ENCODE results near the gene RNASEL. TPM values are rescaled to one million over a fixed set of nuclear protein-coding genes. Genes with fewer than 3 reads are reported as not detected.
A peak's percentile ranks its signal among the peaks of the same experiment; 100 is the strongest.

The RNASEL gene
- total and polyA plus RNA-seq, 3 experiments from 2014 or later, result 5.3 to 8.7 (median 5.6) TPM

GRCh38 chr1:182631954-182632353 lies 42.9 kb upstream of the RNASEL start:
- ChIA-PET POLR2A (interaction anchor here (0.6 kb wide), 1 partner anchor 11 kb away, joined by 3 read pairs; no protein-coding TSS in a partner anchor), CTCF (no interaction called here)
- Mint-ChIP-seq H3K9me3 (no peaks in the 10 kb centered on the region), H3K27ac (peak overlapping the region in 1 of 8 donors; percentile 18), H3K4me1 (peaks cover 21 to 30% (median 27%) of the 10 kb centered on the region in 3 donors), H3K36me3 (no peaks in the 10 kb centered on the region), H3K27me3 (peaks cover 2 to 14% of the 10 kb centered on the region in 2 donors), H3K4me3 (no peak overlapping the region)
- no peak overlapping the region for H3K27ac ChIP-seq (ENCODE audit: low read depth, low read length)
- H3K4me1 ChIP-seq (ENCODE audit: insufficient read depth, low read length), result peaks cover 18% of the 10 kb centered on the region
- H3K4me3 ChIP-seq (ENCODE audit: low read length), result no peak overlapping the region
- DNase-seq, result no peak
- no peaks in the 10 kb centered on the region for H3K9me3 ChIP-seq (ENCODE audit: low read length)
- no peaks in the 10 kb centered on the region for H3K36me3 ChIP-seq (ENCODE audit: insufficient read depth, low read length)
- no peaks in the 10 kb centered on the region for H3K27me3 ChIP-seq (ENCODE audit: insufficient read depth, low read length, poor library complexity, severe bottlenecking)

GRCh38 chr1:182631053-182631677 lies 42.1 kb upstream of the RNASEL start:
- ChIA-PET CTCF (no interaction called here), POLR2A (no interaction called here)
- Mint-ChIP-seq H3K27ac (peak overlapping the region in 2 of 8 donors; percentile 4 to 12), H3K9me3 (no peaks in the 10 kb centered on the region), H3K27me3 (peaks cover 2 to 14% of the 10 kb centered on the region in 2 donors), H3K36me3 (no peaks in the 10 kb centered on the region), H3K4me1 (peaks cover 21 to 30% (median 27%) of the 10 kb centered on the region in 3 donors), H3K4me3 (no peak overlapping the region)
- Histone ChIP-seq H3K27ac (ENCODE audit: low read depth, low read length) (no peak overlapping the region), H3K4me1 (ENCODE audit: insufficient read depth, low read length) (peaks cover 18% of the 10 kb centered on the region), H3K36me3 (ENCODE audit: insufficient read depth, low read length) (no peaks in the 10 kb centered on the region), H3K27me3 (ENCODE audit: insufficient read depth, low read length, poor library complexity, severe bottlenecking) (no peaks in the 10 kb centered on the region), H3K4me3 (ENCODE audit: low read length) (no peak overlapping the region), H3K9me3 (ENCODE audit: low read length) (no peaks in the 10 kb centered on the region)
- no peak for DNase-seq

- H3K27ac ChIP-seq (ENCODE audit: low read depth, low read length), result no peak overlapping the region
- no peak for DNase-seq
- peaks cover 21 to 30% (median 27%) of the 10 kb centered on the region in 3 donors for H3K4me1 Mint-ChIP-seq
- ChIA-PET CTCF (no interaction called here), POLR2A (interaction anchor here (1.1 kb wide), 1 partner anchor 14 kb away, joined by 4 read pairs; no protein-coding TSS in a partner anchor)
- H3K9me3 ChIP-seq (ENCODE audit: low read length), result no peaks in the 10 kb centered on the region
- H3K27ac Mint-ChIP-seq, result peak overlapping the region in 1 of 8 donors; percentile 12
- H3K36me3 ChIP-seq (ENCODE audit: insufficient read depth, low read length), result no peaks in the 10 kb centered on the region
- peaks cover 2 to 9% of the 10 kb centered on the region in 2 donors for H3K27me3 Mint-ChIP-seq
- peaks cover 18% of the 10 kb centered on the region for H3K4me1 ChIP-seq (ENCODE audit: insufficient read depth, low read length)
- H3K4me3 Mint-ChIP-seq, result no peak overlapping the region
- no peaks in the 10 kb centered on the region for H3K9me3 Mint-ChIP-seq
- no peak overlapping the region for H3K4me3 ChIP-seq (ENCODE audit: low read length)
- no peaks in the 10 kb centered on the region for H3K27me3 ChIP-seq (ENCODE audit: insufficient read depth, low read length, poor library complexity, severe bottlenecking)
- H3K36me3 Mint-ChIP-seq, result no peaks in the 10 kb centered on the region
Observed at GRCh38 chr1:182630586-182630985, 41.5 kb upstream of the RNASEL start.

GRCh38 chr1:182629499-182630096 lies 40.5 kb upstream of the RNASEL start:
- H3K4me1 Mint-ChIP-seq, result peaks cover 21 to 34% (median 33%) of the 10 kb centered on the region in 3 donors

GRCh38 chr1:182629080-182629479 lies 40.0 kb upstream of the RNASEL start:
- Histone ChIP-seq H3K36me3 (ENCODE audit: insufficient read depth, low read length) (no peaks in the 10 kb centered on the region), H3K27ac (ENCODE audit: low read depth, low read length) (no peak overlapping the region), H3K9me3 (ENCODE audit: low read length) (no peaks in the 10 kb centered on the region), H3K4me1 (ENCODE audit: insufficient read depth, low read length) (peaks cover 18% of the 10 kb centered on the region), H3K27me3 (ENCODE audit: insufficient read depth, low read length, poor library complexity, severe bottlenecking) (no peaks in the 10 kb centered on the region), H3K4me3 (ENCODE audit: low read length) (no peak overlapping the region)
- no peaks in the 10 kb centered on the region for H3K36me3 Mint-ChIP-seq
- no peak for DNase-seq
- H3K4me3 Mint-ChIP-seq, result no peak overlapping the region
- H3K9me3 Mint-ChIP-seq, result no peaks in the 10 kb centered on the region
- ChIA-PET CTCF (no interaction called here), POLR2A (no interaction called here)
- H3K27ac Mint-ChIP-seq, result peak overlapping the region in 4 of 8 donors; percentile 70 to 87 (median 78)
- peaks cover 2 to 6% of the 10 kb centered on the region in 2 donors for H3K27me3 Mint-ChIP-seq
- H3K4me1 Mint-ChIP-seq, result peaks cover 21 to 37% (median 35%) of the 10 kb centered on the region in 3 donors

More at GRCh38 chr1:182629499-182630096, 40.5 kb upstream of the RNASEL start:
- Histone ChIP-seq H3K36me3 (ENCODE audit: insufficient read depth, low read length) (no peaks in the 10 kb centered on the region), H3K27ac (ENCODE audit: low read depth, low read length) (no peak overlapping the region), H3K4me3 (ENCODE audit: low read length) (no peak overlapping the region), H3K4me1 (ENCODE audit: insufficient read depth, low read length) (peaks cover 18% of the 10 kb centered on the region), H3K27me3 (ENCODE audit: insufficient read depth, low read length, poor library complexity, severe bottlenecking) (no peaks in the 10 kb centered on the region), H3K9me3 (ENCODE audit: low read length) (no peaks in the 10 kb centered on the region)
- Mint-ChIP-seq H3K4me3 (peak overlapping the region in 3 of 7 donors; percentile 32 to 55 (median 46)), H3K9me3 (no peaks in the 10 kb centered on the region), H3K36me3 (no peaks in the 10 kb centered on the region), H3K27ac (peak overlapping the region in 7 of 8 donors; percentile 43 to 95 (median 78)), H3K27me3 (peaks cover 2 to 8% of the 10 kb centered on the region in 2 donors)
- CTCF ChIA-PET, result interaction anchor here (0.6 kb wide), 1 partner anchor 209 kb away, joined by 3 read pairs; no protein-coding TSS in a partner anchor
- peak in 4 of 5 donors; percentile 39 to 70 (median 54) for DNase-seq
- POLR2A ChIA-PET, result interaction anchor here (1.1 kb wide), 1 partner anchor 13 kb away, joined by 4 read pairs; no protein-coding TSS in a partner anchor

- POLR2A ChIA-PET, result no interaction called here
- Histone ChIP-seq H3K9me3 (ENCODE audit: low read length) (no peaks in the 10 kb centered on the region), H3K27ac (ENCODE audit: low read depth, low read length) (no peak overlapping the region), H3K27me3 (ENCODE audit: insufficient read depth, low read length, poor library complexity, severe bottlenecking) (no peaks in the 10 kb centered on the region), H3K36me3 (ENCODE audit: insufficient read depth, low read length) (no peaks in the 10 kb centered on the region), H3K4me1 (ENCODE audit: insufficient read depth, low read length) (peaks cover 18% of the 10 kb centered on the region), H3K4me3 (ENCODE audit: low read length) (no peak overlapping the region)
- Mint-ChIP-seq H3K27ac (peak overlapping the region in 1 of 8 donors; percentile 87), H3K4me3 (no peak overlapping the region), H3K4me1 (peaks cover 21 to 37% (median 35%) of the 10 kb centered on the region in 3 donors), H3K36me3 (no peaks in the 10 kb centered on the region), H3K27me3 (peaks cover 2 to 3% of the 10 kb centered on the region in 2 donors), H3K9me3 (no peaks in the 10 kb centered on the region)
- CTCF ChIA-PET, result no interaction called here
- DNase-seq, result no peak
Observed at GRCh38 chr1:182628657-182629056, 39.6 kb upstream of the RNASEL start.

- Mint-ChIP-seq H3K27me3 (peaks cover 0 to 4% of the 10 kb centered on the region in 2 donors), H3K27ac (peak overlapping the region in 1 of 8 donors; percentile 47), H3K9me3 (no peaks in the 10 kb centered on the region), H3K4me1 (peaks cover 20 to 36% (median 34%) of the 10 kb centered on the region in 3 donors), H3K36me3 (no peaks in the 10 kb centered on the region), H3K4me3 (no peak overlapping the region)
- Histone ChIP-seq H3K36me3 (ENCODE audit: insufficient read depth, low read length) (no peaks in the 10 kb centered on the region), H3K27me3 (ENCODE audit: insufficient read depth, low read length, poor library complexity, severe bottlenecking) (no peaks in the 10 kb centered on the region), H3K9me3 (ENCODE audit: low read length) (no peaks in the 10 kb centered on the region), H3K4me3 (ENCODE audit: low read length) (no peak overlapping the region), H3K27ac (ENCODE audit: low read depth, low read length) (no peak overlapping the region), H3K4me1 (ENCODE audit: insufficient read depth, low read length) (peaks cover 18% of the 10 kb centered on the region)
- ChIA-PET CTCF (no interaction called here), POLR2A (interaction anchor here (0.8 kb wide), 2 partner anchors 11 to 14 kb away, joined by 4 read pairs; no protein-coding TSS in a partner anchor)
- no peak for DNase-seq
Observed at GRCh38 chr1:182627622-182628021, 38.6 kb upstream of the RNASEL start.

- H3K9me3 ChIP-seq (ENCODE audit: low read length), result no peaks in the 10 kb centered on the region
- H3K27me3 Mint-ChIP-seq, result peaks cover 0 to 4% of the 10 kb centered on the region in 2 donors
- no peak overlapping the region for H3K4me3 Mint-ChIP-seq
- H3K27ac Mint-ChIP-seq, result no peak overlapping the region
- no peaks in the 10 kb centered on the region for H3K36me3 Mint-ChIP-seq
- H3K27ac ChIP-seq (ENCODE audit: low read depth, low read length), result no peak overlapping the region
- peaks cover 17 to 31% (median 28%) of the 10 kb centered on the region in 3 donors for H3K4me1 Mint-ChIP-seq
- no peak overlapping the region for H3K4me3 ChIP-seq (ENCODE audit: low read length)
- CTCF ChIA-PET, result interaction anchor here (1.8 kb wide), 1 partner anchor 11 kb away, joined by 7 read pairs; no protein-coding TSS in a partner anchor
- peaks cover 18% of the 10 kb centered on the region for H3K4me1 ChIP-seq (ENCODE audit: insufficient read depth, low read length)
- no peaks in the 10 kb centered on the region for H3K36me3 ChIP-seq (ENCODE audit: insufficient read depth, low read length)
- H3K9me3 Mint-ChIP-seq, result peaks cover 0 to 4% (median 0%) of the 10 kb centered on the region in 5 donors
- no peak for DNase-seq
- no peaks in the 10 kb centered on the region for H3K27me3 ChIP-seq (ENCODE audit: insufficient read depth, low read length, poor library complexity, severe bottlenecking)
- POLR2A ChIA-PET, result interaction anchor here (0.6 kb wide), 1 partner anchor 134 kb away, joined by 4 read pairs; no protein-coding TSS in a partner anchor
Observed at GRCh38 chr1:182626527-182626926, 37.5 kb upstream of the RNASEL start.
